SU-DHL-6 (cell line): ENCODE measurements around the gene DAAM2.

Experiments used
- EZH2phosphoT487 ChIP-seq: fragments of 200-600 bp; sonication (generic), shearing (Covaris generic); conservative IDR thresholded peaks from 2 replicates; pipeline ENCODE4 v1.6.1; 2018; ENCODE audit warnings: mild to moderate bottlenecking, antibody characterized with exemption, low read length, moderate library complexity, mixed read lengths
- TF ChIP-seq, protein P1 (sequence below): fragments of 200-600 bp; sonication (generic); IDR thresholded peaks from one replicate; pipeline ENCODE4 v1.5.1; 2017; ENCODE audit warnings: antibody characterized with exemption, mild to moderate bottlenecking, low read length, moderate library complexity; ENCODE audit not compliant: insufficient read depth, poor library complexity, severe bottlenecking

DNA sequence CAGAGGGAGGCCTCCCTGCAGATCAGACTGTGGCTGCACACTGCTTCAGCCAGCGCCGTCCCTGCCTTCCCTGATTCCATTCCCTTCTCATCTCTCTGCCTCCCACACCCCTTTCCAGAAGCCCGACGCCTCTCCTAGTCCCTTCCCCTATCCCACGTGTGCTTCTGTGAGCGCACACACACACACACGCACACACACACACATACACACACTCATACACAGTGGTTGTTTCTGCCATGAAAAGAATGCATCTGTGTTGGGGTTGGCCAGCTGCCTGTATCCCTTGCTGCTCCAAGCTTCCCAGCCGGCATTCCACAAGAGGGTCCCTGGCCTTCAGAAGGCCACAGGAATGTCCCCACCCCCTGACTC, 90.3 kb downstream of the DAAM2 start:
- TF ChIP-seq, protein P1, sequence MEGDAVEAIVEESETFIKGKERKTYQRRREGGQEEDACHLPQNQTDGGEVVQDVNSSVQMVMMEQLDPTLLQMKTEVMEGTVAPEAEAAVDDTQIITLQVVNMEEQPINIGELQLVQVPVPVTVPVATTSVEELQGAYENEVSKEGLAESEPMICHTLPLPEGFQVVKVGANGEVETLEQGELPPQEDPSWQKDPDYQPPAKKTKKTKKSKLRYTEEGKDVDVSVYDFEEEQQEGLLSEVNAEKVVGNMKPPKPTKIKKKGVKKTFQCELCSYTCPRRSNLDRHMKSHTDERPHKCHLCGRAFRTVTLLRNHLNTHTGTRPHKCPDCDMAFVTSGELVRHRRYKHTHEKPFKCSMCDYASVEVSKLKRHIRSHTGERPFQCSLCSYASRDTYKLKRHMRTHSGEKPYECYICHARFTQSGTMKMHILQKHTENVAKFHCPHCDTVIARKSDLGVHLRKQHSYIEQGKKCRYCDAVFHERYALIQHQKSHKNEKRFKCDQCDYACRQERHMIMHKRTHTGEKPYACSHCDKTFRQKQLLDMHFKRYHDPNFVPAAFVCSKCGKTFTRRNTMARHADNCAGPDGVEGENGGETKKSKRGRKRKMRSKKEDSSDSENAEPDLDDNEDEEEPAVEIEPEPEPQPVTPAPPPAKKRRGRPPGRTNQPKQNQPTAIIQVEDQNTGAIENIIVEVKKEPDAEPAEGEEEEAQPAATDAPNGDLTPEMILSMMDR = no peak
- no peak for TF ChIP-seq EZH2phosphoT487
